ENCODE results near the gene KIF1B. TPM values are rescaled to one million over a fixed set of nuclear protein-coding genes. Genes with fewer than 3 reads are reported as not detected.
A peak's percentile ranks its signal among the peaks of the same experiment; 100 is the strongest.

KIF1B gene
- total and polyA plus RNA-seq, 7 donors, result 31.8 to 391 (median 326) TPM

- Histone ChIP-seq H3K4me3 (no peak overlapping the region), H3K27ac (peak overlapping the region; percentile 31), H3K9me3 (no peaks in the 10 kb centered on the region), H3K4me1 (peaks cover 51% of the 10 kb centered on the region), H3K36me3 (ENCODE audit: insufficient read depth in 1 of 2, low read depth in 1 of 2) (peaks cover 4 to 42% of the 10 kb centered on the region in 2 donors), H3K27me3 (ENCODE audit: insufficient read depth in 3 of 3, low read length in 2 of 3) (no peaks in the 10 kb centered on the region)
- WGBS, 3 donors, result 26 to 47% (median 29%) methylated on average over 2 of the region's 2 CpGs
- no peak for TF ChIP-seq CTCF (IDR thresholded peaks at IDR 0.05)
- ATAC-seq (no peak), DNase-seq (no peak)
- intact Hi-C loops (cut with DNase I), result no loop called here
These were observed 26.2 kb downstream of the KIF1B start for GRCh38 chr1:10236405-10237156.

GRCh38 chr1:10237157-10237539 is 26.8 kb downstream of the KIF1B start:
- intact Hi-C loops (cut with DNase I), result no loop called here

GRCh38 chr1:10242135-10242534 is 31.8 kb downstream of the KIF1B start:
- Histone ChIP-seq H3K27me3 (ENCODE audit: insufficient read depth in 3 of 3, low read length in 2 of 3) (no peaks in the 10 kb centered on the region), H3K27ac (peak overlapping the region; percentile 51), H3K4me3 (no peak overlapping the region), H3K9me3 (no peaks in the 10 kb centered on the region), H3K36me3 (ENCODE audit: insufficient read depth in 1 of 2, low read depth in 1 of 2) (no peaks in the 10 kb centered on the region), H3K4me1 (peaks cover 58% of the 10 kb centered on the region)
- WGBS, 3 donors, result 76 to 87% (median 80%) methylated on average over 7 of the region's 7 CpGs
- ATAC-seq (peak in 3 of 4 donors; percentile 10 to 44 (median 41)), DNase-seq (no peak)
- intact Hi-C loops (cut with DNase I), result no loop called here
- no peak for TF ChIP-seq CTCF (IDR thresholded peaks at IDR 0.05)

More at GRCh38 chr1:10237157-10237539, 26.8 kb downstream of the KIF1B start:
- H3K36me3 ChIP-seq (ENCODE audit: insufficient read depth in 1 of 2, low read depth in 1 of 2), result peaks cover 4 to 42% of the 10 kb centered on the region in 2 donors
- no peaks in the 10 kb centered on the region for H3K27me3 ChIP-seq (ENCODE audit: insufficient read depth in 3 of 3, low read length in 2 of 3)
- H3K27ac ChIP-seq, result peak overlapping the region; percentile 31
- no peak for ATAC-seq
- WGBS, 3 donors, result 59 to 71% (median 67%) methylated on average over 1 of the region's 1 CpG
- no peak overlapping the region for H3K4me3 ChIP-seq
- no peaks in the 10 kb centered on the region for H3K9me3 ChIP-seq
- TF ChIP-seq CTCF (IDR thresholded peaks at IDR 0.05), result no peak
- DNase-seq, result no peak
- peaks cover 51% of the 10 kb centered on the region for H3K4me1 ChIP-seq

GRCh38 chr1:10242811-10243210 is 32.4 kb downstream of the KIF1B start:
- Histone ChIP-seq H3K27me3 (ENCODE audit: insufficient read depth in 3 of 3, low read length in 2 of 3) (no peaks in the 10 kb centered on the region), H3K36me3 (ENCODE audit: insufficient read depth in 1 of 2, low read depth in 1 of 2) (no peaks in the 10 kb centered on the region), H3K4me3 (no peak overlapping the region), H3K4me1 (peaks cover 65% of the 10 kb centered on the region), H3K9me3 (no peaks in the 10 kb centered on the region), H3K27ac (peak overlapping the region; percentile 51)
- WGBS, 3 donors, result 55 to 75% (median 64%) methylated on average over 6 of the region's 6 CpGs
- intact Hi-C loops (cut with DNase I), result no loop called here
- ATAC-seq, result peak; percentile 15 to 45 (median 40)
- DNase-seq, result no peak
- TF ChIP-seq CTCF (IDR thresholded peaks at IDR 0.05), result no peak
